RKO (cell line): Measurements from ENCODE around the gene STK32B.
A peak's percentile ranks its signal among the peaks of the same experiment; 100 is the strongest.

Experiments
- DNase-seq: peaks from one replicate; pipeline ENCODE4 v3.0.0-alpha.2; 2016; ENCODE audit warnings: low spot score

STK32B gene

DNA sequence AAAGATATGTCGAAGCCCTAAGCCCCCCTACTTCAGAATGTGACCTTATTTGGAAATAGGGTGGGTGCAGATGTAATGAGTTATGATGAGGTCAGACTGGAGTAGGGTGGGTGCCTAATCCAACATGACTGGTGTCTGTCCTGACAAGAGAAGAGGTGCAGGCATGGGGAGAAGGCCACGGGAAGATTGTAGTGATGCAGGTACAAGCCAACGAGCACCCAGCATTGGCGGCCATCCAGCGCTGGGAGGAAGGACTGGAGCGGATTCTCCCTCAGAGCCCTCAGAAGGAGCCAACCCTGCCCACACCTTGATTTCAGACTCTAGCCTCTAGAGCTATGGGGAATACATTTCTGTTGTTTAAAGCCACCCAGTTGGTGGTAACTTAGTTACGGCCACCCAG is 419.9 kb downstream of the STK32B start:
- no peak for DNase-seq

DNA sequence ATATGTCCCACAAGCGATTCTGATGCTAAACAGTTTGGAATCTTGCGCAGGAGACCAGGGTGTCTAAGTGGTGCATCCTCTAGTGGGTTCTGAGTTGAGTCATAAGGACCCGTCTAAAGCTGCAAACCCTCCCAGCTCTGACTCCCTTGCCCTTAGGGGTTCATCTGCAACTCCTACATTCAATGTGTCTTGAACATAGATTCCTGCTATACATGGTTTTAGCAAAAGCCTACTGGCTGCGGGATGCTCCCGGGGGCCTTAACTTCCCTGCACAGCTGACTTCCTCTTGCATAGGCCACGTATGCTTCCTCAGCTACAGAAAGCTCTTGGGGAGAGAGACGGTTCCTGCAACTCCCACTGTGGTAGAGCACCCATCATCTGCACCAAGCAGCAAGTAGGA is 420.4 kb downstream of the STK32B start:
- DNase-seq = no peak

DNA sequence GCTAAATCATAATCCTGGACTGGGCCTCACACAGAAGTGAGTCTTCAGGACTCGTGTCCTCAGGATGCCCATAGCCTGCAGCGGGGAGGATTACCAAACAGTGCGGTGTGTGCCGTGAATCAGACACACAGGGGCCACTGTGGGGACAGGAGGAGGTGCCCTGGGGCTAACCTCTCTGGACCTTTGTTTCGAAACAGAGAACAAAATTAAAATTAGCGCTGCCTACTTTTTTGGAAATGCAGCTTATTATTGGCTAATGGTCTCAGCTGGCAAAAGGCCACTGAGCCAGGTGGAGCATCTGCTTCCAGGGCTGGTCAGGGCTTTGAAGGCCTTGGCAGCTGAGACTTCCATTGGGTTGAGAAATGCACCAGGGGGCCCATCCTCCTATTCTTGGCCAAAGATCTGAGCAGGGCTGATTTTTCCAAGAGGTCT is 420.9 kb downstream of the STK32B start:
- DNase-seq = no peak

DNA sequence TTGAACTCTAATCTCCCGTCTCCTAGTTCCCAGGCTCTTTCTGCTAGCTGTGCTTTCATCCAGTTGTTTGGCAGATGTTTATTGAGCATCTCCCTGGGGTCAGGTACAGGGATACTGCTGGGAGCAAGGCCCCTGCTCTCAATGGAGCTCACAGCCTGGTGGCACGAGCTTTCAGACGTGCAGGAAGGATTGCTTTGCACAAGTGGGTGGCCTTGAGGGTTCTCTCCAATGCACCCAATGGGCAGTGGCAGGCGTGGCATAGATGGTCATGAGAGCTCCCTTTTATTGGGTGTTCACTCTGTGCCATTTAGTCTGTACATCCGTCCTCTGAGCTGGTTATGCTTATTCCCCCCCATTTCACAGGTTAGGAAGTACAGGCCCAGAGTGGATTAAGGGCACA is 421.8 kb downstream of the STK32B start:
- no peak for DNase-seq

DNA sequence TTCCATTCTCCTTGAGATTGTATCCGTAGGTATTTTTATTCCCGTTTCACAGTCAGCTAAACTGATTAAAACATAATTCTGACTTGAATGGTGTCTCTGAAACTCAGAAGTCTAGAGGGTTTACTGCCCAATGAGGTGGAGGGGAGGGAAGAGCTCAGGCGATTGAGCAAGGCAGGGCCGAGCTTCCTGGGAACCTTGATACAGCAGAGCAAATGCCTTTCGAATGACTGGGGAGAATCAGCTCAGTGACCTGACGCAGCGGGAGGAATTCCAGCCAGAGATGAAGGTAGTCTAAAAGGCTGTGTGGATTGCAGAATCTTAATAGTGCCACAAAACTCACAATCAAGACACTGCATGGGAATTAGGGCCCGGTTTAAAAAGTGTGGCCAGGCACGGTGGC is 423.5 kb downstream of the STK32B start:
- no peak for DNase-seq

DNA sequence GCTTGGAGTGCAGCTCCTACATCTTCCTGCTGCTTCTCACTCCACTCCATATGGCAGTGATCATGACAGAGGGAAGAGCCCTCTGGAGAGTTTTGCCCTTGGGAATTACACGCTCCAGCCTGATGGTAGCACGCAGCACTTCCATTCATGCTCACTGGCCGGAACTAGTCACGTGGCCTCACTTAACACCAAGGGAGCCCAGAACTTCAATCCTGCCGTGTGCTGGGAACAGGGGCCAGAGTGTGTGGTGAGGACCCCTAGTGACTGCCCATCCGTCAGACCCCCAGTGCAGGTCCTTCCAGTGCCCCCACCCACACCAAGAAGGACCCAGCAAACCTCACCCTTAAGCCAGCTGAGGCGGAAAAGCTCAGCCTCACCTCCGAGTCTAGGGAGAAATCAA is 426.3 kb downstream of the STK32B start:
- no peak for DNase-seq

DNA sequence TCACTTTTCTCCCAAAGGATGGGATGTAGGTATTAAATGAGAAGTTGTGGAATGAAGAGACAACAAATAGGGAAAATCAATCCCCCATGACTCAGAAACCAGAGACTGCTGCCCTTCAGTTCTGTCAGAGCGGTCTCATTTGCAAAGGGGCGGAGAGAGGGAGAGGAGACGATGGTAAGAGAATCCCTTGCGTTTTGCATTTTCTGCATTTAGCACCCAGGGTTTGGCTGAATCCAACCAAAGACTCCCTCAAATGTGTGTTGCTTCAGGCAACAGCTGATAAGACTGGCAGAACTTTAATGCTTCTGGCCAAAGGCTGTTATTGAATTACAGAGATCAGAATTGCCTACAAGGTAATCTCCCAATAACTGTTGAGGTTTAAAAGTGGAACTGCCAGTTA is 426.9 kb downstream of the STK32B start:
- no peak for DNase-seq

DNA sequence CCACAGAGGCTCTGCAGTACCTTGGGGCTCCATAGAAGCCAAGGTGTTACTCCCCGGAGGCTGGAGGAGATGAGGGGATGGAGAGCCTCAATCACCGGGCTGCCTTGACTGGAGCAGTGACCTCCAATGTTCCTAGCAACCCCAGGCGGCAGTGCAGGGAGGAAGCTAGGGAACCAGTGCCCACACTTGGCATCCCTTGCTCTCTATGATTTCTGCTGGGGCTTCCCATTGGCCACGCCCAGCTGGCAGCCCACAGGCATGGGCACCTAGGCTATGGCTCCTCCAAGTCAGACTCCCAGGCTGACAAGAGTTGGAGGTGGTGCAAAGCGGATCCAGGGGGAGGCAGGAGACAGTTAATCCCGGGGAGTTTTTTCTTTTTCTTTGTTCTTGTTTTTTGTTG is 427.4 kb downstream of the STK32B start:
- DNase-seq = no peak

DNA sequence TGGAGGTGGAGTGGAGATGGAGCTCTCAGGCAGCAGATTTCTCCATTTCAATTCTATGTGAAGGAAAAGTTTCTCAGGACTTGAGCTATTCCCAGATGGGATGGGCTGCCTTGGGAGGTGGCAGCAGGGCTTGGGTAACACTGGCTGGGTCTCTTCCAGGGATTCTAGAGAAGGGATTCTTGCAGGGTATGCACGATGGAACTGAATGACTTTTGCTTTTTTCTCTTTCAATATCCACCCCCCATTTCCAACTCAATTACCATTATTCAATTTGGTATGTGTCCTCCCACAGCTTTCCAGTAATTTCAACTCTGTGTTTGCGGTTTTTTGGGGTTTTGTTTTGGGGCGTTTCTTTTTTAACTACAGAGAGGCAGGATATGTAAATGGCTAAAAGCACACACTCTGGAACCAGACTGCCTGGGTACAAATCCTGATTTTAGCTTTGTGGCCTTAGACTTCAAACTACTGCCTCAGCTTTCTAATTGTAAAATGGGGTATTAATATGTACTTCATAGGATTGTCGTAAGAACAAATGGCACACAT is 428.3 kb downstream of the STK32B start:
- DNase-seq = no peak

DNA sequence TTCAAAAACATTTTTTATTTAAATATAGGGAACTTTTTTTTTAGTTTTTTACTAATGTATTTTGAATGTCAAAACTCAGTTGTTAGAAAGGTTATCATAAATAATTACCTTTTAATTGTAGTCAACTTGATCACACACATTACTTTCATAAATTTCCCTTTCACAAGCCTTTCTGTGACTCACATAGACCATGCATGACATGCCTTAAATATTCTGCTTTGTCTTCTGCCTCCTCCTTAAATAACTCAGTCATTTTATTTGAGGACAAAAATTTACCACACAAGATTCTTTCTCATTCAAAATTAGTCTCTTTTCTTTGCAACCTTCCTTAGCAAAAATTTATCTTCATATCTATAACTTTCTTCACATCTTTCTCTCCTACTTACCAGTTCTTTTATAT is 437.1 kb downstream of the STK32B start:
- DNase-seq = no peak

DNA sequence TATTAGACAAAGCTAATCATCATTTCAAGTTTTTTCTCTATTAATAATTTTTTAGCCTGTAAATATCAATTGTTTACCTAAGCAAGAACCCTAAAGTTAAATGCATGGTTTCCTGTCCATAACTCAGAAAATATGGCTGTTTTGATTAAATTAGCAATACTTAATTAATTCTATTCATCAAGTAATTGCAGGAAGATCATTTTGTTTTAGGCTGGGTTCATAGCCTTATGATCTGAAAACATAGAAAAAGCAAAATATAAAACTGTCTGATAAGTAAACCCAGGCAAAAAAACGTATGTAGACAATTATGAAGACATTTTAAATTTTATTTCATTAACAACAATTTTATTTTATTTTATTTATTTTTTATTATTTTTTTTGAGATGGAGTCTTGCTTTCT is 438.0 kb downstream of the STK32B start:
- DNase-seq = no peak

DNA sequence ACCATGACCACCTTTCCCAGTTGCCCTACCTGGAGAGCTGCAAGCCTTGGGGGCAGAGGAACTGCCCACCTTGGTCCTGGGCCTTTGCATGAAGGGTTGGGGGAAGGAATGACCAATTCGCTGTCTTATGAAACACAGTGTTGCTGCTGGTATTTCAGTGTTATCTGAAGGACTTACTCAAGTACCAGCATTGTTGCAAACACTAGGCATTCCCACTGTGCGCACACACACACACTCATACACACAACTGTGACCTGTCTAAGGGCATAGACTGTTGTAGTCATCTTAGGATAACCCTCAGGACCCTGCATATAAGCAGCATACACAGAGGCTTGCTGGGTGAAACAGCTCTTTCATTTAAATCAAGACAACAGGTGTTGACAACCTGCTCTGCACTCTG is 446.2 kb downstream of the STK32B start:
- no peak for DNase-seq

DNA sequence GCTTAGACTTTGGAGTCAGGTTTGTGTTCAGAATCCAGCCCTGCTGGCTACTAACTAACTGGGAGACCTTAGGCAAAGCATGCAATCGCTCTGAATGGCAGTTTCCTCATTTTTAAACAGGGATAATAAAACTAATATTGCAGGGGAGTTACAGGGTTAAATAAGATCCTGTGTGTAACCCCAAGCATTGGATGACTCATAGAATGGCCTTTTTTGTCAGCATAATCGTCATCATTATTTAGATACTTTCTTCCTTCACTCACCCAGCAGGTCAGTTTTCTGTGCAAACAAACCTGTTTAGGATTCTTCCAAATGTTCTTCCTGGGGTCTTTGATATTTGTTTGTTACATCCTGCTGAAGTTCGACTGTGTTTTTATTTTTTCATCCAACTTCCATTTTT is 448.9 kb downstream of the STK32B start:
- DNase-seq = peak; percentile 40

DNA sequence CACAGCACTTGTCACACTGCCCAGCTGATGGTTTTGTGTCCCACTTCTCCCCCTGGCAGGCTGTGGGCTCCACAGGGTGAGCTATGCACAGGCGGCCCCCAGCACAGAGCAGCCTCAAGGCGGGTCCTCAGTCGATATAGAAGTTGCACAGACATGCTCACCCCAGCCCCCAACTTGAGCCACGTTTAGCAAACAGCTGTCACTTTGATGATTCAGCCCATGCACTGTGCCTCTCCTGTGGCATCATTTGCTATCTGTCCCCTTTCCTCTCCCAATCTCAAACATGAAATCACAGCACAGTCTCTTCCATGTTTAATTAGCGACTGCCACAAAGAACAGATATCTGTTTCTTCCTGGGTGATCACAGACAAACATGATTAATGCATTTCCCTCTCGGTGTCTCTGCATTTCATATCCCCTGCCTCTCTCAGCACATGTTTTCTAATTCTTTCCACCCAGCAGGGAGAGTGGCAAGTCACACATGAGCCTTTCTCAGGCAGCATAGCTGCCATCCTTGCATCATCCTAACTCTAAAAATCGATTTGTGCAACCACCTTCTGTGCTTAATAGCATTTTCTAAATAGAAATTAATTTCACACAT is 452.2 kb downstream of the STK32B start:
- DNase-seq = no peak

DNA sequence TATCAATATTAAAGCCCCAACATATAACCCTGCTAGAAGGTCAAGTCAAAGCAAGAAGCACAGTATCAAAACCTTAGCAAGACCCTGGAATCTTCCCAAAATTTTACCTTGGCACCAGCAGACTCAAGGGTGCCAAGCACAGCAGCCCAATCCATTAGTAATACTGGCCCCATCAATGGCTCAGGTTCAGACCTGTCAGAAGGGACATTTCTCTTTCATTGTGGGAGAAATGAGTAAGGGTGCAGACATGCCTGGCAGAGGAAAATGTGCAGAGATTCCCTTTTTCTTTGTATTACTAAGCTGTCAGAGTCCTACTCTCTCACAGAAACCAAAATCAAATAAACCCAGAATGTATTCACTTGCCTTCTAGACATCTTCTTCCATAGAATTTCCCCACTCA is 453.2 kb downstream of the STK32B start:
- DNase-seq = no peak

DNA sequence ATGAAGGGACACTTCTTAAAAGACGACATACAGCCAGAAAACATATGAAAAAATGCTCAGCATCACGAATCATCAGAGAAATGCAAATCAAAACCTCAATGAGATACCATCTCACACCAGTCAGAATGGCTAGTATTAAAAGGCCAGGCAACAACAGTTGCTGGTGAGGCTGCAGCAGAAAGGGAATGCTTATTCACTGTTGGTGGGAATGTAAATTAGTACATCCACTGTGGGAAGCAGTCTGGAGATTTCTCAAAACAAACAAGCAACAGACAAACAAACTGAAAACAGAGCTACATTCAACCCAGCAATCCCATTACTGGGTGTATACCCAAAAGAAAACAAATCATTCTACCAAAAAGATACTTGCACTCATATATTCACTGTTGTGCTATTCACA is 459.2 kb downstream of the STK32B start:
- DNase-seq = no peak

DNA sequence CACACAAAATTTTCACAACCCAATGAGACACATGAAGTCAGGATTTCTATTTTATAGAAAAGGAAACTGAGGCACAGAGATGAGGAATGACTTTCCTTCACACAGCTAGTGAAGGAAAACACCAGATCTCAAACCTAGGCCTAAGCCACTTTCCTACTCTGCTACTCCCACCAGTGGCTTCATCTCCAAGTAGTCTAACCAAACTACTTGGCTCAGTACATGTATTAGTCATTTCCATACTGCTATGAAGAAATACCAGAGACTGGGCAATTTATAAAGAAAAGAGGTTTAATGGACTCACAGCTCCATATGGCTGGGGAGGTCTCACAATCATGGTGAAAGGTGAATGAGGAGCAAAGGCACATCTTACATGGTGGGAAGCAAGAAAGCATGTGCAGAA is 460.5 kb downstream of the STK32B start:
- no peak for DNase-seq

DNA sequence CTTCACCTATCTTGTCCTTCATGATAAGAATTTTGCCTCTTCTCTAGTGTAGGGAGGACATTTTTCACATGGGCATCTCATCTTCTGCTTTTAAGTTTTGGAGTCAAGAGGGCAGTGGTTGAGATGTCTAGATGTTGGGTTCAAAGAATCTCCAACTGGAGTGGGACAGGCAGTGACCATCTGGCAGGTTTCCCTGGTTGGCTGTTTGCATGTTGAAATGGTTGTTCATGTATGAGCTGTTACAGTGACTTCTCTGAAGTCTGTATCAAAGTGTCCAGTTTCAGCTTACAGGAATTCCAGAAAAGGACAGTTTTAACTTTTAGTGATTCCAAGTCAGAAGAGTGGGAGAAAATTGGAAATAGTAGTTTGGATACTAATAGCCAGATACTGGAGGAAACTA is 464.4 kb downstream of the STK32B start:
- DNase-seq = no peak

DNA sequence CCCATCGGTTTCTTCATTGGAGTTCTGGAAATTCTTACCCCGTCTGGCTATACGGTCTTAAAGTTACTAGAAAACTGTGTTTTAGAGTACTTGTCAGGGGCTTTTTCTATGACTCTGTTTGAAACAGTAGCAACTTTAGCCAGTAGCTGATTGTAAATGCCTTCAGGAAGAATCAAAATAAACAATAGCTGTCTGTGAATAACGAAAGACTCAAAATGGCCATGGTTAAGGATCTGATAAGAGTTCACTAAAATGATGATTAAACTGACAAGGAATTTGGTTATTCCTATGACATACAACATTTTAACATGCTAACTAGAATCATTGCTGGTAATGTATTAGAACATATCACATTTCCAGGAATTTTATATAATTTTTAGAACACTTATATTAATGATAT is 466.1 kb downstream of the STK32B start:
- DNase-seq = no peak

DNA sequence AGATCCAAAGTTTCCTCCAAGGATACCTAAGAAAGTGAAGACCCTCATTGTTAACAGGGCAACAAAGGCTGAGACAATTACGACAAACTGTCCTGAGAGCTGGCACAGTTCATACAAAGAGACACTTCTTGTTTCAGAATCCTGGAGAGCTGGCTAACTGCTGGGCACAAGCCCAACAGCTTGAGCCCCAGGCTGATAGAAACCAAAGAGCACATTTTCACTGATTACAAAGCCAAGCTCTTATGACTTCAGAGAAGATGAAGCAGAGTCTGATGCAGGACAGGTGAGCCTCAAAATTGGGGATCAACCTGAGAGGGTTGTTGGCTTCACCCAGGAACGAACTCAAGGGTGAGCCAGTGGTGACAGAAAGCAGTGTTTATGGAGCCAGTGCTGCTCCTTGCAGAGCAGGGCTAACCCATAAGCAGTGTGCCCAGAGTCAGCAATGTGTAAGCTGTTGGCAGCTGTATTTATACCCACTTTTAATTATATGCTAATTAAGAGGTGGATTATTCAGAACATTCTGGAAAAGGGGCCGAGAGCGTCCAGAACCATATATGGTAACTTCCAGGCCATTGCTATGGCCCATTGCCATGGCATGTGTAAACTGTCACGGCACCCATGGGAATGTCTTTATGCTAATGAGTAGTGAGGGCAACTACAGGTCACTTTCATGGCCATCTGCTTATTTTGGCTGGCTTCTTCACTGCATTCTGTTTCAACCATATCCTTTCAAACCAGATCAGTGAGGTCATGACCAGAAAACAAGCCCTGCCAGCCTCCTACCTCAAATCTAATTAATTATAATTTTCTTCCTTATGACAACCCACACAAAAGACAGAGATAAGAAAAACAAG is 473.4 kb downstream of the STK32B start:
- DNase-seq = no peak

DNA sequence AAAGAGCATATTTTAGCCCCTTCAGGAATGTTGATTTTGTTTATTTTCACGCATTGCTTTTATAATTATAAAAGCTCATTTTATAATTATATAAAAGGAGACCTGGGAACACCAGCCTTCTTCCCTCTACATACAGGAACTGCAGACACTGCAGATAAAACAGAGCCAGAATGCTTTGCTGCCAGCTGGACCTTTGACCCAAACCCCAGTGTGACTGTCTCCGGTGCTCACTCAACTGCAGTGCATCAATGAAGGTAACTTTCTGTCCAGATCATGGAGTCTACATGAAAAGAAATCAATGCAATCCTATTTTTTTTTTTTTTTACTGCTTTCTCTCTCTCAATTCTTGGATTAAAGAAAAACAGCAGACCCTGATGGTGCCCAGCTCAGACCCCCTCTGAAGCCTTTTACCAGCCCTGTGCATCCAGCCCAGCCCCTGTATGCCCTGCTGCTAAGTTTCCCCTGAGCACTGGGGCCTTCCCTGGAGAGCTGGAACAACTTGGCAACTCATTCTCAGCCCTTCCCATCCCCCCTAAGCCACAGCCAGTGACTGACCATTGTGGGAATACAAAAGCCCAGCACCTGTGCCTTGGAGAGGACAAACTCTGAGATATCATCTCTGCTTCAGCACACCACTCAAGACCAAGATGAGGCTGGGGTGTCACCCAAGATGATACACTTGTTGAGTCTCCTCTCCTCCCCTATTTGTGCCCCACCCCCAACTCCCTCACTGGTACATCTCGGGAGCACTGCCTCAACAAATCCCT is 475.0 kb downstream of the STK32B start:
- no peak for DNase-seq

DNA sequence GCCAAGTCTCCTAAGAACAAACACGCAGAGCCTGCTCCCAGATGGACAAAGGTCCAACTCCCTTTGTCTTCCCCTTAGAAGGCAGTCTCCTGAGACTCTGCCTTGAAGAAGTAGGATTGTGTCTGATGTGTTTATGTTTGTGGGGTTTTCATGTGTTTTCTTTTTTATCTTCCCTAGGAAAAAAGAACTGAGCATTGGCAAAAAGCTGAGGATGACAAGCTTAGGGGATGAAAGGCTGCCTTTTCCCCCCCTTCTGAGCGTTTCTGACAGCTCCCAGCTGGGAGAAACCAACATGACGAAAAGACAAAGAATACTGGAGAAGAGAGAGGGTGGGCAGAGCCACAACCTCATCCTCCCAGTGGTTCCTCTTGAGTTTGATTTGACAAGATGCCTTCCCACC is 475.9 kb downstream of the STK32B start:
- no peak for DNase-seq

DNA sequence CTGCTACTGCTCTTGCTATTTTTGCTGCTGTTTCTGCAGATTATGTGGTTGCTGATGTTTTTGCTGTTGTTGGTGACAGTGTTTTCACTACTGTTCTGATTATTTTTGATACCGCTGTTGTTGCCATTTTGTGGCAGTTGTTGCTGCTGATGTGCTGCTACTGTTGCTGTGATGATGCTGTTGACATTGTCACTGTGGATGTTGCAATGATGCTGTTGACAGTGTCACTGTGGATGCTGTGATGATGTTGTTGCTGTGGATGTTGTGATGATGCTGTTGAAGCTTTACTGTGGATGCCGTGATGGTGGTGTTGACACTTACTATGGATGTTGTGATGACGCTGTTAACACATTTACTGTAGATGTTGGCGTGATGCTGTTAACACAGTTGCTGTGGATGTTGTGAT is 476.8 kb downstream of the STK32B start:
- no peak for DNase-seq
